ENCODE measurements around the gene SLC12A7. TPM values are rescaled to one million over a fixed set of nuclear protein-coding genes. Genes with fewer than 3 reads are reported as not detected.

Gene SLC12A7
- total and polyA plus RNA-seq, 11 donors, result 66.3 to 159 (median 128) TPM

GRCh38 chr5:1036504-1037122, 75.2 kb downstream of the SLC12A7 start:
- no peaks in the 10 kb centered on the region for H3K4me1 ChIP-seq
- no peaks in the 10 kb centered on the region for H3K9me3 ChIP-seq
- H3K4me3 ChIP-seq, result no peak overlapping the region
- intact Hi-C loops (cut with DNase I), result no loop called here
- H3K36me3 ChIP-seq, result peaks cover 0 to 3% (median 0%) of the 10 kb centered on the region in 9 donors
- no peak for TF ChIP-seq POLR2A (IDR thresholded peaks at IDR 0.05)
- TF ChIP-seq CTCF (IDR thresholded peaks at IDR 0.05), result no peak
- H3K27ac ChIP-seq, result no peak overlapping the region
- ATAC-seq, result no peak
- H3K27me3 ChIP-seq, result no peaks in the 10 kb centered on the region
- DNase-seq, result peak in 2 of 5 donors; percentile 18 to 54
- WGBS, 4 donors, result 85 to 94% (median 91%) methylated on average over 20 to 22 of the region's 22 CpGs

GRCh38 chr5:1035421-1036405, 76.2 kb downstream of the SLC12A7 start:
- TF ChIP-seq POLR2A (IDR thresholded peaks at IDR 0.05) (no peak), CTCF (IDR thresholded peaks at IDR 0.05) (no peak)
- H3K9me3 ChIP-seq, result no peaks in the 10 kb centered on the region

GRCh38 chr5:1034986-1035385, 76.9 kb downstream of the SLC12A7 start:
- Histone ChIP-seq H3K36me3 (peaks cover 0 to 3% (median 0%) of the 10 kb centered on the region in 9 donors), H3K9me3 (no peaks in the 10 kb centered on the region), H3K4me3 (no peak overlapping the region), H3K27me3 (no peaks in the 10 kb centered on the region), H3K4me1 (no peaks in the 10 kb centered on the region), H3K27ac (no peak overlapping the region)
- ATAC-seq (no peak), DNase-seq (no peak)
- 89 to 97% (median 92%) methylated on average over 2 of the region's 2 CpGs for WGBS, 4 donors
- no peak for TF ChIP-seq CTCF (IDR thresholded peaks at IDR 0.05)
- intact Hi-C loops (cut with DNase I), result no loop called here

More at GRCh38 chr5:1035421-1036405, 76.2 kb downstream of the SLC12A7 start:
- Histone ChIP-seq H3K4me1 (no peaks in the 10 kb centered on the region), H3K4me3 (no peak overlapping the region), H3K36me3 (peaks cover 0 to 3% (median 0%) of the 10 kb centered on the region in 9 donors), H3K27ac (no peak overlapping the region), H3K27me3 (no peaks in the 10 kb centered on the region)
- intact Hi-C loops (cut with DNase I), result no loop called here
- peak in 3 of 5 donors; percentile 15 to 61 (median 23) for DNase-seq
- no peak for ATAC-seq
- WGBS, 4 donors, result 95 to 97% (median 96%) methylated on average over 15 to 25 of the region's 25 CpGs

- no peak overlapping the region for H3K27ac ChIP-seq
- DNase-seq (peak in 2 of 5 donors; percentile 16 to 44), ATAC-seq (no peak)
- intact Hi-C loops (cut with DNase I), result no loop called here
- no peaks in the 10 kb centered on the region for H3K4me1 ChIP-seq
- H3K9me3 ChIP-seq, result no peaks in the 10 kb centered on the region
- no peak overlapping the region for H3K4me3 ChIP-seq
- WGBS, 4 donors, result 95 to 97% (median 96%) methylated on average over 15 to 17 of the region's 17 CpGs
- peaks cover 0 to 1% (median 0%) of the 10 kb centered on the region in 9 donors for H3K27me3 ChIP-seq
- TF ChIP-seq POLR2A (IDR thresholded peaks at IDR 0.05) (no peak), CTCF (IDR thresholded peaks at IDR 0.05) (no peak)
- H3K36me3 ChIP-seq, result peaks cover 0 to 3% (median 0%) of the 10 kb centered on the region in 9 donors
These were observed 77.4 kb downstream of the SLC12A7 start for GRCh38 chr5:1034421-1034905.

Measured in heart left ventricle (tissue), 16 donors.